Thoracic aorta (tissue), 2 donors: ENCODE results near the gene IGDCC3. TPM values are rescaled to one million over a fixed set of nuclear protein-coding genes. Genes with fewer than 3 reads are reported as not detected.

Source experiments
- ATAC-seq: fragments of 150-250 bp; one replicate; pipeline ENCODE4 v1.8.0; 2017; ENCODE audit warnings: low read depth; ENCODE audit not compliant: insufficient number of reproducible peaks, low FRiP score
- DNase-seq: peaks from one replicate; pipeline ENCODE4 v3.0.0-alpha.2; 2020; ENCODE audit warnings: low spot score
- H3K27ac ChIP-seq, 2 donors: fragments of 200-600 bp; sonication (generic); 1 replicate in 1 of 2; 2 replicates in 1 of 2; pipeline ENCODE4 v1.5.1; 2016; ENCODE audit warnings: mild to moderate bottlenecking in 2 of 2, moderate library complexity in 2 of 2
- H3K27me3 ChIP-seq: fragments of 200-600 bp; sonication (generic); replicated peaks from 2 replicates; pipeline ENCODE4 v1.6.0; 2016; ENCODE audit warnings: mild to moderate bottlenecking; ENCODE audit not compliant: insufficient read depth
- H3K36me3 ChIP-seq: fragments of 200-600 bp; sonication (generic); one replicate; pipeline ENCODE4 v1.5.1; 2016
- H3K4me1 ChIP-seq, 2 donors: fragments of 200-600 bp; sonication (generic); 1 replicate in 1 of 2; 2 replicates in 1 of 2; pipeline versions ENCODE4 v1.5.1 to v1.6.0; 2016; ENCODE audit warnings: low read depth in 2 of 2, mild to moderate bottlenecking in 1 of 2; ENCODE audit not compliant: control insufficient read depth in 1 of 2
- H3K4me3 ChIP-seq: fragments of 200-600 bp; sonication (generic); 2 replicates; pipeline ENCODE4 v1.5.1; 2016; ENCODE audit warnings: mild to moderate bottlenecking
- H3K9me3 ChIP-seq: fragments of 200-600 bp; sonication (generic); 2 replicates; pipeline ENCODE4 v1.5.1; 2016
- total RNA-seq, 2 donors: library from RNA; depleted of rRNA; stranded (reverse); fragments of >200 nt; gene quantifications; one replicate each; pipeline versions ENCODE4 v1.1.0 to v1.2.3, GENCODE V29; 2016
- TF ChIP-seq, protein P1 (sequence below): fragments of 200-600 bp; sonication (generic); IDR thresholded peaks from one replicate; pipeline ENCODE4 v1.5.1; 2019; ENCODE audit warnings: antibody characterized with exemption

The IGDCC3 gene
- total RNA-seq, 2 donors from 2014 or later, result not detected

DNA sequence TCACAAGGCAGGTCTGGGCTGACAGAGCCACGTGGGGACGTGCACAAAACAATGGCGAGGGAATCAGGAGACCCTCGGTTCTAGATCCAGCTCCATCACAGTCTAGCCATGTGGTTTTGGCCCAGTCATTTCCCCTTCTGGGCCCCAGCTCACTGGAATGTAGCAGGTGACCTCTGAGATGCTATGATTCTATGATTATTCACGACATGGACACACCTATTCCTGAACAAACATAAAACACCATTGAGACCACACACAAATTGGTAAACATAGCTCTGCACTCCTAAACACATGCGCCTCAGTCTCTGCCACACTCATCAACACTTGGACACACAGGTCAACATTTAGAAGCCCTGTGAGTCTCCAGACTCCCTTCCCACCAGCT lies 36.0 kb upstream of the IGDCC3 start:
- Histone ChIP-seq H3K4me3 (no peak overlapping the region), H3K27me3 (no peaks in the 10 kb centered on the region), H3K9me3 (no peaks in the 10 kb centered on the region), H3K36me3 (no peaks in the 10 kb centered on the region), H3K4me1 (no peaks in the 10 kb centered on the region), H3K27ac (no peak overlapping the region)
- no peak for DNase-seq
- no peak for ATAC-seq
- TF ChIP-seq, protein P1, sequence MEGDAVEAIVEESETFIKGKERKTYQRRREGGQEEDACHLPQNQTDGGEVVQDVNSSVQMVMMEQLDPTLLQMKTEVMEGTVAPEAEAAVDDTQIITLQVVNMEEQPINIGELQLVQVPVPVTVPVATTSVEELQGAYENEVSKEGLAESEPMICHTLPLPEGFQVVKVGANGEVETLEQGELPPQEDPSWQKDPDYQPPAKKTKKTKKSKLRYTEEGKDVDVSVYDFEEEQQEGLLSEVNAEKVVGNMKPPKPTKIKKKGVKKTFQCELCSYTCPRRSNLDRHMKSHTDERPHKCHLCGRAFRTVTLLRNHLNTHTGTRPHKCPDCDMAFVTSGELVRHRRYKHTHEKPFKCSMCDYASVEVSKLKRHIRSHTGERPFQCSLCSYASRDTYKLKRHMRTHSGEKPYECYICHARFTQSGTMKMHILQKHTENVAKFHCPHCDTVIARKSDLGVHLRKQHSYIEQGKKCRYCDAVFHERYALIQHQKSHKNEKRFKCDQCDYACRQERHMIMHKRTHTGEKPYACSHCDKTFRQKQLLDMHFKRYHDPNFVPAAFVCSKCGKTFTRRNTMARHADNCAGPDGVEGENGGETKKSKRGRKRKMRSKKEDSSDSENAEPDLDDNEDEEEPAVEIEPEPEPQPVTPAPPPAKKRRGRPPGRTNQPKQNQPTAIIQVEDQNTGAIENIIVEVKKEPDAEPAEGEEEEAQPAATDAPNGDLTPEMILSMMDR, result no peak

DNA sequence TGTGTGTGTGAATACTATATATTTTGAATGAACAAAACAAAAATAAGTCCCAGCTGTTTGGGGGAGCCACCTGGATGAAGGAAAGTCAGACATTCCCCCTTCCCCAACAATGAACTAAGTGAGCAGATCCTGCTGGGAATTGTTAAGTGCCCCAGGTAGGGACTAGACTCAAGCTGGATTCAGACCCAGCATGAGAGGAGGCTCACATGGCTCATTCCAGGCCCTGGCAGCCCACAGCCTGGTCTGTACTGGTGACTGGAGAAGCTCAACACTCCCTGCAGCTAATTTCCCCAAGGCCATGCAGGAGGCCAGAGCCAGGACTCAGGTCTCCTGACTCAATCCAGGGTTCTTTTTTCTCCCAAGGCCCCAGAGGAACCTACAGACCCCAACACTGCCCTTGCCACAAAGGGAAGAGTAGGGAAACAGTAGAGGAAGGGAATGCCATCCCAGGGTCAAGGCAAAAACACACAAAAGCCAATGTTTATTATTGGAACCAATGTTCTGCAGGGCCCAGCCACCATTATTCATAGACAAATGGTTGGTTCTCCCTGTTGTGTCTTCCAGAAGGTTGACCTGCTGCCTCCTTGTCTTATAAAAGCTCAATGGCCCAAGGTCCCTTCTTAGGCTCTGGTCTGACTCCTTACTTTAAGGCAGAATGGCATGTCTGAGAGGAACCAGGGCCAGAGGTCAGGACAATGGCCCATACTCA lies 35.4 kb upstream of the IGDCC3 start:
- no peaks in the 10 kb centered on the region for H3K9me3 ChIP-seq
- no peak overlapping the region for H3K27ac ChIP-seq
- no peak for ATAC-seq
- no peak overlapping the region for H3K4me3 ChIP-seq
- DNase-seq, result no peak
- TF ChIP-seq, protein P1, result no peak
- H3K4me1 ChIP-seq, result no peaks in the 10 kb centered on the region
- H3K27me3 ChIP-seq, result no peaks in the 10 kb centered on the region
- no peaks in the 10 kb centered on the region for H3K36me3 ChIP-seq

DNA sequence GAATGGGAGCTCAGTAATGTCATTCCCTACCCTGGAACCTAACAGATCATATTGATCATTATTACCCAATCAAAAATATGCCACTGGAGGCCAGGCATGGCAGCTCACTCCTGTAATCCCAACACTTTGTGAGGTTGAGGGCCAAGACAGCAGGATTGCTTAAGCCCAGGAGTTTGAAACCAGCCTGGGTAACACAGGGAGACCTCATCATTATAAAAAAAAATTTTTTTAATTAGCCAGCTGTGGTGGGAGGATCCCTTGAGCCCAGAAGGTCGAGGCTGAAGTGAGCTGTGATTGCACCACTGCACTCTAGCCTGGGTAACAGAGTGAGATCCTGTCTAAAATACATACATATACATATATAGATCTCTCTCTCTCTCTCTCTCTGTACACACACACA lies 34.8 kb upstream of the IGDCC3 start:
- Histone ChIP-seq H3K4me3 (no peak overlapping the region), H3K27ac (no peak overlapping the region), H3K36me3 (no peaks in the 10 kb centered on the region), H3K4me1 (no peaks in the 10 kb centered on the region), H3K27me3 (no peaks in the 10 kb centered on the region), H3K9me3 (no peaks in the 10 kb centered on the region)
- no peak for DNase-seq
- TF ChIP-seq, protein P1, result no peak
- ATAC-seq, result no peak

DNA sequence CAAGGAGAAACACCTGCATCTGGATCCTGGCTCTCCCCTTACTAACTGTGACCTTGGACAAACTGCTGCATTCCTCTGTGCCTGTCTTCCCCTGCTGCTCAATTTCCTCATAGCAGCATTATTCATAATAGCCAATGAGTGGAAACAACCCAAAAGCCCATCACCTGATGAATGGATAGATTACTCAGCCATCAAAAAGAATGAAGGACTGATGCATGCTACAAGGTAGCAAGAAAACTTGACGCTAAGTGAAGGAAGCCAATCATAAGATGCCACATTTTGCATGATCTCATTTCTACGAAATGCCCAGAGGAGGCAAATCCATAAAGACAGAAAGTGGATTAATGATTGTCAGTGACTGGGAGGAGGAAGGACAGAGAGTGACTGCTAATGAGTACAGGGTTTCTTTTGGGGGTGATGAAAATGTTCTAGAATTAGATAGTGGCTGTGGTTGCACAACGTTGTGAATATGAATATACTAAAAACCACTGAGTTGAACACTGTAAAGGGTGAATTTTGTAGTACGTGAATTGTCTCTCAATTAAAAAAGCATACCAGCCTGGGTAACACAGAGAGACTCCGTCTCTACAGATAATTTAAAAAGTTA lies 33.8 kb upstream of the IGDCC3 start:
- Histone ChIP-seq H3K4me1 (no peaks in the 10 kb centered on the region), H3K4me3 (no peak overlapping the region), H3K9me3 (no peaks in the 10 kb centered on the region), H3K27me3 (no peaks in the 10 kb centered on the region), H3K27ac (no peak overlapping the region), H3K36me3 (no peaks in the 10 kb centered on the region)
- DNase-seq (no peak), ATAC-seq (no peak)
- TF ChIP-seq, protein P1, result no peak

DNA sequence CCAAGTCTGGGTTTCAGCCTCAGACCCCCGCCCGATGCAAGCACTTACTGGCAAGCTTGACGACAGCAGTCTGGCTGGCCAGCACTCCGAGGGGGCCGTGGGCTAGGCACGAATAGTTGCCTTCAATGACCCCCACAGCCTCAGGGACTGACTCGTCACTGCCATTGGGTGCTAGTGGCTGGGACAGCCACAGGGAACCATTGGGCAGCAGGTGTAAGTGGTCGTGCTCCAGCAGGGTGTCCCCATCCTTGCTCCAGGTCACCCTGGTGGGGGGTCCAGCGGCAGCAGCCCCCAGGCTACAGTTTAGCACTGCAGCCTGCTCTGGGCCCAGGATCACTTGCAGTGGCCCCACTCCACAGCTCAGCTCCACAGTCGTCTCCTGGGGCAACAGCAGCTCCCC lies 33.2 kb upstream of the IGDCC3 start:
- Histone ChIP-seq H3K4me1 (no peaks in the 10 kb centered on the region), H3K27ac (no peak overlapping the region), H3K36me3 (no peaks in the 10 kb centered on the region), H3K9me3 (no peaks in the 10 kb centered on the region), H3K4me3 (no peak overlapping the region), H3K27me3 (no peaks in the 10 kb centered on the region)
- DNase-seq (no peak), ATAC-seq (no peak)
- TF ChIP-seq, protein P1, result no peak
